Liver (tissue), 2 donors: ENCODE results near the gene LAMTOR2.

Source experiments
- YY1 ChIP-seq: IDR thresholded peaks from 2 replicates; pipeline ENCODE4 v1.6.1; 2016; ENCODE audit warnings: antibody characterized with exemption, mild to moderate bottlenecking
- TF ChIP-seq, protein P1 (sequence below): IDR thresholded peaks from 2 replicates; pipeline ENCODE4 v1.6.1; 2016; ENCODE audit warnings: antibody characterized with exemption, mild to moderate bottlenecking
- TF ChIP-seq, protein P2 (sequence below): fragments of 150-350 bp; IDR thresholded peaks from 2 replicates; pipeline ENCODE4 v1.5.1; 2017; ENCODE audit warnings: improper control_type of control experiment, low read depth, low read length; ENCODE audit not compliant: missing input control
- donor health status: healthy.

GRCh38 chr1:156050376-156050775 is 4.2 kb upstream of the LAMTOR2 start:
- TF ChIP-seq YY1 = no peak
- TF ChIP-seq, protein P1, sequence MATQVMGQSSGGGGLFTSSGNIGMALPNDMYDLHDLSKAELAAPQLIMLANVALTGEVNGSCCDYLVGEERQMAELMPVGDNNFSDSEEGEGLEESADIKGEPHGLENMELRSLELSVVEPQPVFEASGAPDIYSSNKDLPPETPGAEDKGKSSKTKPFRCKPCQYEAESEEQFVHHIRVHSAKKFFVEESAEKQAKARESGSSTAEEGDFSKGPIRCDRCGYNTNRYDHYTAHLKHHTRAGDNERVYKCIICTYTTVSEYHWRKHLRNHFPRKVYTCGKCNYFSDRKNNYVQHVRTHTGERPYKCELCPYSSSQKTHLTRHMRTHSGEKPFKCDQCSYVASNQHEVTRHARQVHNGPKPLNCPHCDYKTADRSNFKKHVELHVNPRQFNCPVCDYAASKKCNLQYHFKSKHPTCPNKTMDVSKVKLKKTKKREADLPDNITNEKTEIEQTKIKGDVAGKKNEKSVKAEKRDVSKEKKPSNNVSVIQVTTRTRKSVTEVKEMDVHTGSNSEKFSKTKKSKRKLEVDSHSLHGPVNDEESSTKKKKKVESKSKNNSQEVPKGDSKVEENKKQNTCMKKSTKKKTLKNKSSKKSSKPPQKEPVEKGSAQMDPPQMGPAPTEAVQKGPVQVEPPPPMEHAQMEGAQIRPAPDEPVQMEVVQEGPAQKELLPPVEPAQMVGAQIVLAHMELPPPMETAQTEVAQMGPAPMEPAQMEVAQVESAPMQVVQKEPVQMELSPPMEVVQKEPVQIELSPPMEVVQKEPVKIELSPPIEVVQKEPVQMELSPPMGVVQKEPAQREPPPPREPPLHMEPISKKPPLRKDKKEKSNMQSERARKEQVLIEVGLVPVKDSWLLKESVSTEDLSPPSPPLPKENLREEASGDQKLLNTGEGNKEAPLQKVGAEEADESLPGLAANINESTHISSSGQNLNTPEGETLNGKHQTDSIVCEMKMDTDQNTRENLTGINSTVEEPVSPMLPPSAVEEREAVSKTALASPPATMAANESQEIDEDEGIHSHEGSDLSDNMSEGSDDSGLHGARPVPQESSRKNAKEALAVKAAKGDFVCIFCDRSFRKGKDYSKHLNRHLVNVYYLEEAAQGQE = no peak
- TF ChIP-seq, protein P2, sequence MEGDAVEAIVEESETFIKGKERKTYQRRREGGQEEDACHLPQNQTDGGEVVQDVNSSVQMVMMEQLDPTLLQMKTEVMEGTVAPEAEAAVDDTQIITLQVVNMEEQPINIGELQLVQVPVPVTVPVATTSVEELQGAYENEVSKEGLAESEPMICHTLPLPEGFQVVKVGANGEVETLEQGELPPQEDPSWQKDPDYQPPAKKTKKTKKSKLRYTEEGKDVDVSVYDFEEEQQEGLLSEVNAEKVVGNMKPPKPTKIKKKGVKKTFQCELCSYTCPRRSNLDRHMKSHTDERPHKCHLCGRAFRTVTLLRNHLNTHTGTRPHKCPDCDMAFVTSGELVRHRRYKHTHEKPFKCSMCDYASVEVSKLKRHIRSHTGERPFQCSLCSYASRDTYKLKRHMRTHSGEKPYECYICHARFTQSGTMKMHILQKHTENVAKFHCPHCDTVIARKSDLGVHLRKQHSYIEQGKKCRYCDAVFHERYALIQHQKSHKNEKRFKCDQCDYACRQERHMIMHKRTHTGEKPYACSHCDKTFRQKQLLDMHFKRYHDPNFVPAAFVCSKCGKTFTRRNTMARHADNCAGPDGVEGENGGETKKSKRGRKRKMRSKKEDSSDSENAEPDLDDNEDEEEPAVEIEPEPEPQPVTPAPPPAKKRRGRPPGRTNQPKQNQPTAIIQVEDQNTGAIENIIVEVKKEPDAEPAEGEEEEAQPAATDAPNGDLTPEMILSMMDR = no peak
